ENCODE results near the gene SLC35F1.

SLC35F1 gene

DNA sequence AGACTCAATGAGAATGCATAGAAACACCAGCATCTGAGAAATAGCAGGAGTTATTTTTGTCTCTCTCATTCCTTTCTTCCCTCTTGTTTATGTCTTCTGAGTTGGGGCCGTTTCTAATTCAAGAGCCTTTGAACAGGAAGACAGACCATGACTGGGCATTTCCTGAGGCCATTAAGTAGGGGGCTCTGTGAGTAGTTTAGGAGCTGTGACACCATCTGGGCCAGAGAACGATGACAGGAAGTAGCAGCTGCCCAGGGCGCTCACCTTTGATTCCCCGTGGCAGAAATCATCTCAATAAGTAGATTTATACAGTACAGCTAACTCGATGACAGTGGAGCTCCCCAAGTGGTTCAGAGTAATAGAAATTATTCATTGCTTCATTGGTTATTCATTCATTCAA is 342.6 kb downstream of the SLC35F1 start:
- TF ChIP-seq, protein P1, sequence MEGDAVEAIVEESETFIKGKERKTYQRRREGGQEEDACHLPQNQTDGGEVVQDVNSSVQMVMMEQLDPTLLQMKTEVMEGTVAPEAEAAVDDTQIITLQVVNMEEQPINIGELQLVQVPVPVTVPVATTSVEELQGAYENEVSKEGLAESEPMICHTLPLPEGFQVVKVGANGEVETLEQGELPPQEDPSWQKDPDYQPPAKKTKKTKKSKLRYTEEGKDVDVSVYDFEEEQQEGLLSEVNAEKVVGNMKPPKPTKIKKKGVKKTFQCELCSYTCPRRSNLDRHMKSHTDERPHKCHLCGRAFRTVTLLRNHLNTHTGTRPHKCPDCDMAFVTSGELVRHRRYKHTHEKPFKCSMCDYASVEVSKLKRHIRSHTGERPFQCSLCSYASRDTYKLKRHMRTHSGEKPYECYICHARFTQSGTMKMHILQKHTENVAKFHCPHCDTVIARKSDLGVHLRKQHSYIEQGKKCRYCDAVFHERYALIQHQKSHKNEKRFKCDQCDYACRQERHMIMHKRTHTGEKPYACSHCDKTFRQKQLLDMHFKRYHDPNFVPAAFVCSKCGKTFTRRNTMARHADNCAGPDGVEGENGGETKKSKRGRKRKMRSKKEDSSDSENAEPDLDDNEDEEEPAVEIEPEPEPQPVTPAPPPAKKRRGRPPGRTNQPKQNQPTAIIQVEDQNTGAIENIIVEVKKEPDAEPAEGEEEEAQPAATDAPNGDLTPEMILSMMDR (IDR thresholded peaks at IDR 0.05; ENCODE audit: insufficient read depth, low read length) = no peak
- TF ChIP-seq POLR2AphosphoS5 (IDR thresholded peaks at IDR 0.05; ENCODE audit: low read depth) = no peak
- TF ChIP-seq GABPA (IDR thresholded peaks at IDR 0.05; ENCODE audit: low read depth) = no peak
- TF ChIP-seq, protein P2, sequence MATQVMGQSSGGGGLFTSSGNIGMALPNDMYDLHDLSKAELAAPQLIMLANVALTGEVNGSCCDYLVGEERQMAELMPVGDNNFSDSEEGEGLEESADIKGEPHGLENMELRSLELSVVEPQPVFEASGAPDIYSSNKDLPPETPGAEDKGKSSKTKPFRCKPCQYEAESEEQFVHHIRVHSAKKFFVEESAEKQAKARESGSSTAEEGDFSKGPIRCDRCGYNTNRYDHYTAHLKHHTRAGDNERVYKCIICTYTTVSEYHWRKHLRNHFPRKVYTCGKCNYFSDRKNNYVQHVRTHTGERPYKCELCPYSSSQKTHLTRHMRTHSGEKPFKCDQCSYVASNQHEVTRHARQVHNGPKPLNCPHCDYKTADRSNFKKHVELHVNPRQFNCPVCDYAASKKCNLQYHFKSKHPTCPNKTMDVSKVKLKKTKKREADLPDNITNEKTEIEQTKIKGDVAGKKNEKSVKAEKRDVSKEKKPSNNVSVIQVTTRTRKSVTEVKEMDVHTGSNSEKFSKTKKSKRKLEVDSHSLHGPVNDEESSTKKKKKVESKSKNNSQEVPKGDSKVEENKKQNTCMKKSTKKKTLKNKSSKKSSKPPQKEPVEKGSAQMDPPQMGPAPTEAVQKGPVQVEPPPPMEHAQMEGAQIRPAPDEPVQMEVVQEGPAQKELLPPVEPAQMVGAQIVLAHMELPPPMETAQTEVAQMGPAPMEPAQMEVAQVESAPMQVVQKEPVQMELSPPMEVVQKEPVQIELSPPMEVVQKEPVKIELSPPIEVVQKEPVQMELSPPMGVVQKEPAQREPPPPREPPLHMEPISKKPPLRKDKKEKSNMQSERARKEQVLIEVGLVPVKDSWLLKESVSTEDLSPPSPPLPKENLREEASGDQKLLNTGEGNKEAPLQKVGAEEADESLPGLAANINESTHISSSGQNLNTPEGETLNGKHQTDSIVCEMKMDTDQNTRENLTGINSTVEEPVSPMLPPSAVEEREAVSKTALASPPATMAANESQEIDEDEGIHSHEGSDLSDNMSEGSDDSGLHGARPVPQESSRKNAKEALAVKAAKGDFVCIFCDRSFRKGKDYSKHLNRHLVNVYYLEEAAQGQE (IDR thresholded peaks at IDR 0.05; ENCODE audit: insufficient replicate concordance, low read depth) = no peak
- no peak for TF ChIP-seq SPI1 (IDR thresholded peaks at IDR 0.05; ENCODE audit: borderline replicate concordance, low read depth)
- no peak for DNase-seq (ENCODE audit: low read depth in 1 of 2, low spot score in 1 of 2)
- Histone ChIP-seq H3K27me3 (ENCODE audit: insufficient read depth, poor library complexity, severe bottlenecking) (no peaks in the 10 kb centered on the region), H3K4me3 (replicated peaks; ENCODE audit: insufficient read depth, low read length) (no peak overlapping the region), H3K27ac (replicated peaks) (no peak overlapping the region)

DNA sequence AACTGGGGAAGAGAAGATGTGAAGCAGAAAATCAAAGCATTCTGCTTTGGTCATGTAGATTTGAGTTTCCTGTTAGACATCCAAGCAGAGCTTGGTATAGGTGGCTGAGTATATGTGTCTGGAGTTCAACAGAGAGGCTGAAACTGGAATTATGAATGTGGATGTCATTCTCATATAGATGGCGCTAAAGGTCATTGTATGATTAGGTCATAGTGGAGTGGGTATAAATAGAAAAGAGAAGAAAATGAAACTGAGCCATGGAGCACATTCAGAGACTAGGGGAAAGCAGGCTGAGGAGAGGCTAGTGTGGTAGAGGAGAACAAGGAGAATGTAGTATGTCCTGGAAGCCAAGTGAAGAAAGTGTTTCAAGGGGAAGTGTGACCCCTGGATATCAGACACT is 345.4 kb downstream of the SLC35F1 start:
- DNase-seq (ENCODE audit: low read depth in 1 of 2, low spot score in 1 of 2) = no peak
- no peak overlapping the region for H3K27ac ChIP-seq (replicated peaks)
- TF ChIP-seq, protein P2 (IDR thresholded peaks at IDR 0.05; ENCODE audit: insufficient replicate concordance, low read depth) = no peak
- TF ChIP-seq POLR2AphosphoS5 (IDR thresholded peaks at IDR 0.05; ENCODE audit: low read depth) (no peak), GABPA (IDR thresholded peaks at IDR 0.05; ENCODE audit: low read depth) (no peak), SPI1 (IDR thresholded peaks at IDR 0.05; ENCODE audit: borderline replicate concordance, low read depth) (no peak)
- TF ChIP-seq, protein P1 (IDR thresholded peaks at IDR 0.05; ENCODE audit: insufficient read depth, low read length) = no peak
- H3K27me3 ChIP-seq (ENCODE audit: insufficient read depth, poor library complexity, severe bottlenecking) = no peaks in the 10 kb centered on the region
- no peak overlapping the region for H3K4me3 ChIP-seq (replicated peaks; ENCODE audit: insufficient read depth, low read length)

DNA sequence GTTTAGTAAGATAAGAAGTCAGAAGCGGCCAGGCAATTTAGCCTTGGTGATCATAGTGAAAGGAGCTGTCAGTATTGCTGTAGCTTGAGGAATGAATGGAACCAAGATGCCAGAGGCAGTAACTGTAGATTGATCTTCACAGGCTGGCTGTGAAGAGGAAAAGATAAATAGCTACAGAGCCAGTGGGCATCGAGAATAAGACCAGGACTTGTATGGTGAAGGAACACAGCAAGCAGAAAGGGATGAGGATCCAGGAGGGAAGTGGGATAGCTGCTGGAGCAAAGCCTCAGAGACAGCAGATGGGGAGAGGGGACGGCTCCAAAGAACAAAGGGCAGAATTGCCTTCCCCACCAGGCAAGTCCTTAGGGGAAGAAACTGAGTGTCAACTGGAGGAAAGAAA is 346.7 kb downstream of the SLC35F1 start:
- Histone ChIP-seq H3K27ac (replicated peaks) (no peak overlapping the region), H3K4me3 (replicated peaks; ENCODE audit: insufficient read depth, low read length) (no peak overlapping the region), H3K27me3 (ENCODE audit: insufficient read depth, poor library complexity, severe bottlenecking) (no peaks in the 10 kb centered on the region)
- DNase-seq (ENCODE audit: low read depth in 1 of 2, low spot score in 1 of 2) = no peak
- TF ChIP-seq SPI1 (IDR thresholded peaks at IDR 0.05; ENCODE audit: borderline replicate concordance, low read depth) (no peak), POLR2AphosphoS5 (IDR thresholded peaks at IDR 0.05; ENCODE audit: low read depth) (no peak), GABPA (IDR thresholded peaks at IDR 0.05; ENCODE audit: low read depth) (no peak)
- TF ChIP-seq, protein P1 (IDR thresholded peaks at IDR 0.05; ENCODE audit: insufficient read depth, low read length) = no peak
- TF ChIP-seq, protein P2 (IDR thresholded peaks at IDR 0.05; ENCODE audit: insufficient replicate concordance, low read depth) = no peak

Data from HL-60 (cell line).